ENCODE results near the gene CENPO.

The CENPO gene

DNA sequence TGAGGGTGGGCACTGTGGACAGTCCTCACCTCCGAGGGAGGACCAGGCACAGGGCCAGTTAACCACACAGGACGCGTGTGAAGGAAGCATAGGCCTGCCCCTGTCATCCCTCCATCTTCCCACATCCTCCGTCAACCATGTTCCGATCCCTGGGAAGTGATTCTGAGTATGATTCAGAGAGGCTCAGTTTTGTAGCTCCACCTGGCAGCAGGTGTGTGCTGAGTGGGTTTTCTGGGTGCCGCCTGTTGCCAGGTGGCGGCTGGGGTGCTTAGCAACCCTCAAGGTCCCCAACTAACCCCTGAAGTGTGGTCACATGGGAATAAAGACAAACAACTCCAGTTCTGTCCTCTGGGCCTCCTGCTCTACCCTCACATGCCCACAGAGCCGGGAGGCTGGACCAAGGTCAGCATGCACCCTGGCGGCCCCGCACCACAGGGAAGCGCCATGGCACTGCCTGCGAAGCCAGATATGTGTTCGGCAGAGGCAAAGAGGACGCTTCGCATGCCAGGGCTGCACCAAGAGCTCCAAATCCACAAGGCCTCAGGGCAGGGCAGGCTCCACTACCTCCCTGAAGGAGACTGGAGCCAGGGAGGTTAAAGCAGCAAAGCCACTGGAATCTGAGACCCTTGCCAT, 66.9 kb downstream of the CENPO start:
- DNase-seq: no peak

- DNase-seq: no peak
Measured at GRCh38 chr2:24860631-24861030, 67.4 kb downstream of the CENPO start.

DNA sequence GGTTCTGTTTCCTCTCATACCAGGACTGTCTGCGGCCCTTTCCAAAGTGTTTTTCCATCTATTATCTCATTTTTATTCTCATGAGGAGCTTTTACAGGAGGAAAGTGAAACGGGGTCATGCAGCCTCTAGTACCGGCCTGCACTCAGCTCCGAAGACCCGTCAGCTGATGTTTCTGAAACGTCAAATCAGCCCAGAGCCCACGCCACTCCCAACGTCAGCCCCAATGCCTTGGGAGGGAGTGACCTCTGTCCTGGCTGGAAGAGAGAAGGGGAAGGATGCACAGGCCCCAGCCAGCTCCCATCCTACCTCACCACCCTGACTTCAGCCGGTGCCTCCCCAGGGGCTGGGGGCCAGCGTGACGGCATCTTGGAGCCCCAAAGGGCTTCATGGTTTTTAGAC, 68.3 kb downstream of the CENPO start:
- no peak for DNase-seq

DNA sequence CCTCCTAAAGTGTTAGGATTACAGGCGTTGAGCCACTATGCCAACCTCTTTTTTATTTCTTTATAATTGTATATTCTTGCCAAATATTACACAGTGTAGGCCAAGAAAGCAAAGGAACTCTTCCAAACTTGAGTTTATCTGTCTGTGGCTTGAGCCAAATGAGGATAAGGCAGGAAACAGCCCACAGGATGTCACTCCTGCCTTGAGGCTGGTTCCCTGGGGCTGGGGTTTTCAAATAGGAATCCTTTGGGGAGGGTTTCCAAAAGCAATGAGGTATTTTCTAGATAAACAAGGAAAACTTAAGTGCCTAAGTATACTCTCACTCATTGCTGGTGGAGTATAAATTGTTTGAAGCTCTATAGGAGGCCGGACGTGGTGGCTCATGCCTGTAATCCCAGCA, 70.4 kb downstream of the CENPO start:
- no peak for DNase-seq

- DNase-seq: no peak
Measured at GRCh38 chr2:24866946-24867345, 73.7 kb downstream of the CENPO start.

DNA sequence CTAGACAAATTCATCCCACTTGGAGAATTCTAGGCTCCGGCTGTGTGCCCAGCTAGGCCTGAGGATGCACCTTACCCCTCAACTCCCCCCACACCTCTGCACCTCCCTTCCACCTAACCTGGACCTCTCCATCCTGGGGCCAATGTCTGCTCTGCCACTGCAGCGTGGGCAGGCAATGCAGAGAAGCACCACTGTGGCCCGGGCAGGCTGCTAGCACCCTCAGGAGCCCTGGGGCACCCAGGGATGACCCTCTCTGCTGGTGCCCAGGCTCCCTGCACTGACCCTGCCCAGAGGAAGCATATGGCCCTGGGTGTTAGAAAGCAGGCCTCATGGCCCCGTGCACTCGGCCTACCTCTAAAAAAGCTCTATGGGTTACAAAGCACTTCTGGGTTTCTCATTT, 77.2 kb downstream of the CENPO start:
- no peak for DNase-seq

- no peak for DNase-seq
Measured at GRCh38 chr2:24870891-24871705, 77.9 kb downstream of the CENPO start.

GRCh38 chr2:24871852-24872333, 78.7 kb downstream of the CENPO start:
- DNase-seq: no peak
